Left cardiac atrium (tissue), 4 donors: ENCODE measurements around the gene ATXN7. TPM values are rescaled to one million over a fixed set of nuclear protein-coding genes. Genes with fewer than 3 reads are reported as not detected.
A peak's percentile ranks its signal among the peaks of the same experiment; 100 is the strongest.

ENCODE experiments used
- ATAC-seq, 2 donors: fragments of 200-7000 bp; cut with Tn5 transposase; one replicate each; pipeline ENCODE4 v1.9.1; 2020; ENCODE audit warnings: mild to moderate bottlenecking in 2 of 2, moderate library complexity in 2 of 2
- DNase-seq: peaks from one replicate; pipeline ENCODE4 v3.0.0-alpha.2; 2020
- intact Hi-C, 2 donors: fragments of 100-400 bp; cut with DNase I; formaldehyde crosslinking; loops; one replicate each; pipeline versions ENCODE4 v1.14.1 to v1.15.1; 2022 to 2023
- total RNA-seq, 2 donors: library from RNA; stranded (reverse); fragmentation: NEBNext Ultra II Directional; extraction: Animal tissue kit (Norgen Biotek cat#: 25700); gene quantifications; one replicate each; pipeline ENCODE4 v1.2.1, GENCODE V29; 2021
- donor health status: DM: no; HTN: yes; CAD: no.
- donor health status: DM: no; HTN: yes; CAD: no; lungs with severe emphysema.
- donor health status: DM: yes; HTN: yes; CAD: no.
- donor health status: Dilated cardiomyopathy.

The ATXN7 gene
- total RNA-seq, 2 donors from 2014 or later = 13.0 to 22.2 TPM

DNA sequence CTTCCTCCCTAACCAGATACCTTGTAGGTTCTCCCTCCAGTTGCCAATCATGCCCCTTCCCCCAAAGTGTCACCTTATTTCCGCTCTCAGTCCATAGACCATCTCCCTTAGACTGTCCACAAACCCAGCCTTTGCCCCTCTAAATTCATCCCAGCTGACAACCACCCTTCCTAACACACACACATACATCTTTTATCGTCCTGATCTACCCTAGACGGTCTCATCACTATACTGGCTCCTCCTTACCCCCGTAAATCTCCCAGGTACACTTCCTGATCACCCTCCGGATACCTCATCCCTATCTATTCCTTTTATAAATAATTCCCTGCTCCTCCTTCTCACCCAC, 890 bp upstream of the ATXN7 start:
- ATAC-seq = no peak
- no peak for DNase-seq
- intact Hi-C loops = no loop called here

- ATAC-seq (peak; percentile 46 to 62), DNase-seq (peak; percentile 40)
- intact Hi-C loops = no loop called here
Measured at GRCh38 chr3:63864008-63864964, 619 bp downstream of the ATXN7 start.

GRCh38 chr3:63864965-63865327, 1.3 kb downstream of the ATXN7 start:
- ATAC-seq (no peak), DNase-seq (no peak)
- intact Hi-C loops = no loop called here

GRCh38 chr3:63867225-63867624, 3.6 kb downstream of the ATXN7 start:
- DNase-seq (no peak), ATAC-seq (no peak)
- intact Hi-C loops = no loop called here

DNA sequence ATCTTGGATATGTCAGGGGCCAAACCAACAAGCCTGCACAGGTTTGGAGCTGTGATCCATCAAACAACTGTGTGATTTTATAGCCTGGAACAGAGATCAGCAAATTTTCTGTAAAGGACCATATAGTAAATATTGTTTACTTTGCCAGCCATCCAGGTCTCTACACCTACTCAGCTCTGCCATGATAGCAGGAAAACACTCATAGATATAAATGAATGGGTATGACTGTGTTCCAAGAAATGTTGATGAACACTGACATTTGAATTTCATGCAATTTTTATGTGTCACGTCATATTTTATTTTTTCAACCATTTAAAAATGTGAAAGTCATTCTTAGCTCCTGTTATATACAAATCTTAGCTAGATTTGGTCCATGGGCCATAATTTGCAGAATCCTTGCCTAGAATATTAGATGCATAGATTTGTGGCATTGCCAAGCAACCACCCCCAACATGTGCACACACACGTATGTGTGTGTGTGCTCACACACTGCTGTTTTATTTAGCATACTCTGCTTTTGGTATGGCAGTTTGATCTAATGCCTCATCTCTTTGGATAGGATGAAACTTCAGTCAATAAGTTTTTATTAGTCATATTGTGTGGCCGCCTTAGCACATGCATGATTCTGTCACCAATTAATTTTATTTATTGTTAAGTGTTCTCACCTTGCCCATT, 6.4 kb downstream of the ATXN7 start:
- ATAC-seq = no peak
- no peak for DNase-seq
- intact Hi-C loops = no loop called here

- no peak for DNase-seq
- ATAC-seq = no peak
- intact Hi-C loops = no loop called here
Measured at GRCh38 chr3:63870615-63871005, 6.9 kb downstream of the ATXN7 start.

DNA sequence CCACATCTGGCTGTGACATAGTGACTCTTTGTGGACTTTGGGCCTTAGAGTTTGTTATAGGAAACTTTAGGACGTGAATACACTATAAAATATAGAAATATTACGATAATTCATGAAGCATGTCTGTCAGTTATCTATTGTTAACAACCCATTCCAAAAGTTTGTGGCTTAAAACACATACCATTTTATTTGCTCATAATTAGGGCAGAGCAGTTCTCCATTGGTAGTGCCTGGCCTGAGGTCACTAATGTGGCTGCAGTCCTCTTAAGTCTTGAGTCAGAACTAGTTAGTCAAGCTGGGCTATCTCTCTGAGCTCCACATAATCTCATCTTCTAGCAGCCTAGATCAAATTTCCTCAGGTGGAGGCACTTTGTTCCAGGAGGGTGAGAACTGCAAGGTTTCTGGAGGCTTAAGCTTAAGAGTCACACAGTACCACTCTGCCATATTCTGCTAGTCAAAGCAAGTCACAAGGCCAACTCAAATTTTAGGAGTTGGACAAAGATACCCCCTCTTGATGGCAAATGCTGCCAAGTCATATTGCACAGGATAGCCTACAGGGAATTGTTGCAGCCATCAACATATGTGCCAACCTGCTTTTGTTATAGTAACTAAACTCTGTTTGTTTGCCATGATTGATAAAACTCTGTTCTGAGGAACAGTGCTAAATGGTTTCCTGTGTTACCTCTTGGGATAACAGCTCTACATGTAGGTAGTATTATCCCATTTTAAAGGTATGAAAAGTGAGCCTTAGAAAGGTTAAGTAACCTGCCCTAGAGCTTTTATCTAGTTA, 8.7 kb downstream of the ATXN7 start:
- ATAC-seq = peak in 1 of 2 donors; percentile 38
- intact Hi-C loops = no loop called here

DNA sequence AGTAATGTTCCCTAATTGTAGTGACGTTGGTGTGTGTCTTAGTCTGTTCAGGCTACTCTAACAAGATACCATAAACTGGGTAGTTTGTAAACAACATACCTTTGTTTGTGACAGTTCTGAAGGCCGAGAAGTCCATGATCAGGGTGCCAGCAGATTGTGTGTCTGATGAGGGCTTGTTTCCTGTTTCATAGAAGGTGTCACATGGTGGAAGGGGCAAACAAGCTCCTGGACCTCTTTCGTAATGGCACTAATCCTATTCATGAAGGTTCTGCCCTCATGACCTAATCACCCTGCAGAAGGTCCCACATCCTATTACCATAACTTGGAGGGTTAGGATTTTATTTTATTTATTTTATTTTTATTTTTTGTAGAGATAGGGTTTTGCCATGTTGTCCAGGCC, 11.1 kb downstream of the ATXN7 start:
- intact Hi-C loops = no loop called here
- no peak for DNase-seq

More for the DNA sequence above, 8.7 kb downstream of the ATXN7 start:
- no peak for DNase-seq

GRCh38 chr3:63875510-63875909, 11.8 kb downstream of the ATXN7 start:
- intact Hi-C loops = no loop called here
- DNase-seq (no peak), ATAC-seq (no peak)

More for the DNA sequence above, 11.1 kb downstream of the ATXN7 start:
- no peak for ATAC-seq

- no peak for ATAC-seq
- DNase-seq = no peak
- intact Hi-C loops = no loop called here
Measured at GRCh38 chr3:63876260-63876659, 12.6 kb downstream of the ATXN7 start.

DNA sequence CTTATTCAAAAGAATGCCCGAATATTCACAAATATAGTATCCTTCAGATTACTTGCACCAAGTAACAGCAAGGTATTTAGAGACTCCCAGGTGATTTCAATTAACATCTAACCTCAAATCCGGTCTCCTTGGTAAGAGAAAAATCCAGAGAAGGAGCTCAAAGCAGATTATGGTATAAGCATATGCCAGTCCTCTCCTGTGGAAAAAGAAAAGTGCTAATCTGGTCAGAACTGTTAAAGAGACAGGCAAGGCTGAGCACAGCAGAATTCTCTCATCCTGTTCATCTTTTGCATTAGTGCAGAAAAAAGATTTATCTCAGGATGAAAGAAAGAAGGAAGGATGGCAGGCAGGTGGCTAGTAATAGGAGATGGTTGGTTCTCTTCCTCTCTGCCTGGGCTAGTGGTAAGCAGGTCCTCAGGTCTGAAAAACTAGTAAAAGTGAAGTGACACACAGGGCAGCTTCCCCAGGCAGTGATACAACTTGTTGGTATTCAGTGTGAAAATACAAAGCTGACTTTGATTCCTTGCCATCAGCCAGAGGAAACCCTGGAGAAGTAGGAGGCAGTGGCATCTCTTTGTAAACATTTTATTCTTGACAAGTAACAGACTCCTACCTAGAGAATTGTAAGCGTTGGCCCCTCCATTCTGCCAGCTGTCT, 14.2 kb downstream of the ATXN7 start:
- no peak for DNase-seq
- ATAC-seq = no peak
- intact Hi-C loops = no loop called here

GRCh38 chr3:63878394-63879060, 14.9 kb downstream of the ATXN7 start:
- ATAC-seq (no peak), DNase-seq (no peak)
- intact Hi-C loops = no loop called here

GRCh38 chr3:63880653-63881052, 17.0 kb downstream of the ATXN7 start:
- ATAC-seq = no peak
- DNase-seq = no peak
- intact Hi-C loops = no loop called here

GRCh38 chr3:63886858-63887257, 23.2 kb downstream of the ATXN7 start:
- intact Hi-C loops = no loop called here
- DNase-seq = no peak
- peak; percentile 23 to 66 for ATAC-seq

DNA sequence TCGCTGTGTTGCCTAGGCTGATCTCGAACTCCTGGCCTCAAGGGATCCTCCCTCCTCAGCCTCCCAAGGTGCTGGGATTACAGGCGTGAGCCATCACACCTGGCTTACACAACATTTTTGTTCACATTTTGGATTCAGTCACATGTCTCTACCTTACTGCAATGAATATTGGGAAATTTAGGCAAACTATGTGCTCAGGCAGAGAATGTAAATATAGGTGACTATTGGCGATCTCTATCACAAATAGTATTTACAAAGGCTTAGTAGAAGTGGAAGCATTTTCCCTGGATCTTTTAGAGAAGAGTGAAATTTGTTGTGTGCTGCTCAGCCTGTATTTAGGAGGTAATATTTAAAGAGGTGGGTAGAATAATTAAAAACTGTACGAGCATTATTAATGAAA, 27.9 kb downstream of the ATXN7 start:
- intact Hi-C loops = no loop called here
- no peak for ATAC-seq
- no peak for DNase-seq

- ATAC-seq (no peak), DNase-seq (no peak)
- intact Hi-C loops = no loop called here
Measured at GRCh38 chr3:63892773-63893352, 29.2 kb downstream of the ATXN7 start.

DNA sequence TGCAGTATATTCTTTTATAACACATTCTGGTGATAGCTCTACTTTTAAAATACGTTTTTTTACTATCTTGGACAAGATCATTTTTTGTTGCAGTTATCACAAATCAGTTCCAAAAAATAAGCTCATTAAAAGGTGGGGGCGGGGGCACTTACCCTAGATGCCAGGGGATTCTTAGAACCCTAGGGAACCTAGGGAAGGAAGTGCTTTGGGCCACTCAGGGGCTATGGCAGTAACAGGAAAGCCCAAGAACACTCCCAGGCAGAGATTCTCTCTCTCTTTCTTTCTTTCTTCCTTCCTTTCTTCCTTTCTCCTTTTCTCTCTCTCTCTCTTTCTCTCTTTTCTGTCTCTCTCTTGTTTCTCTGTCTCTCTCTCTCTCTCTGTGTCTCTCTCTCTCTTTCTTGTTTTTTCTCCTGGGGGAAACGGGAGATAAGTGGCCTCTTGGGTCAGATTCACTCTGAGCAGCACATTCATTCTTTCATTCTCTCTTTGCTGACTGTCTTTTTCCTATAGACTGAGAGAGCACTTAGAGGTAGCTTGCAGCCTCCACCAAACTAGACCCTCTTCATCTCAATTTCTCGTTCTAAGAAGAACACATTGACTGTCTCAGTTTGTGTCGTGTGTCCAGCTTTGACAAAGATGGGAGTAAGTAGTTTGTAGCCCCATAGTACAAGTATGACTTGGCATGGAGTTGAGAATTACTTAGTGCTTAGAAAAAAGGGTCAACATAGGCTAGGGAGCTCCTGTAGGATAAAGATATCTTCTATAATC, 31.9 kb downstream of the ATXN7 start:
- intact Hi-C loops = no loop called here
- ATAC-seq (no peak), DNase-seq (no peak)
